Stimulated activated CD4-positive, alpha-beta T cell treated with anti-CD3 and anti-CD28 coated beads, Interleukin-15, amount 100 ng/mL, for 24 hours (primary cell): ENCODE data around the gene RS1.

ENCODE experiments used
- DNase-seq: peaks from one replicate; pipeline ENCODE4 v3.0.0-alpha.2; 2020

Gene RS1

DNA sequence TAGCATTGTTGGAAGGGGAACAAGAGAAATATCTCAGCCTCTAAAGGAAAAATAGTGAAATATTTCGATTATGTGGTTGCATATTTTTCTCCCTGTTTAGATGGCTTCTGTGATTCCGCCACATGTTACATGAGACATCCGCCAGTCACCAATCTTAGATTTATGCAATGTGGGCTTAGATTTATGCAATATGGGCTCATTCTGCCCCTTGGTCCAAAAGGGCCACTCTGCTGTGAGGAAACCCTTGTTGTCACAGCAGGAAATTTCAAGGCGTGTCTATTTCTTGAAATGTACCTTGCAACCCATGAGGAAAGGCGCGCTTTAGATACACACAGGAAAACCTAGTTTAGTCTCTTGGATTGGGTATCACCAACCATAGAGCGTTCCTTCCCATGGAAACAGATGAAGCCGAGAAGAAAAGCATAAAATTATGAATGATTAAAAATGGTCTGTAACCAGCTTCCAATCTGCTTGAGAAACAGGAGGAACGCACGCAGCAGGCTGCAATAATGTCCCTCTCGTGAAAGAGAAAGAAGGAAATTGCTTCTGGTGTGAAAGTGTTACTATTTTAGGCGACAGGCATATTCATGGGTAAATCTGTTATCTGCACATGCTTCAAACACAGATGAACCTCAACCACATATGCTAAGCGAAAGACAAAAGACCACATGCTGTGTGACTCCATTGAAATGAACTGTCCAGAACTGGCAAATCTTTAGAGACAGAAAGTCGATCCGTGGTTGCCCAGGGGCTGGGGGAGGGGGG is 3.7 kb downstream of the RS1 start:
- DNase-seq = no peak

- no peak for DNase-seq
These were observed 5.3 kb downstream of the RS1 start for GRCh38 chrX:18666614-18667013.

DNA sequence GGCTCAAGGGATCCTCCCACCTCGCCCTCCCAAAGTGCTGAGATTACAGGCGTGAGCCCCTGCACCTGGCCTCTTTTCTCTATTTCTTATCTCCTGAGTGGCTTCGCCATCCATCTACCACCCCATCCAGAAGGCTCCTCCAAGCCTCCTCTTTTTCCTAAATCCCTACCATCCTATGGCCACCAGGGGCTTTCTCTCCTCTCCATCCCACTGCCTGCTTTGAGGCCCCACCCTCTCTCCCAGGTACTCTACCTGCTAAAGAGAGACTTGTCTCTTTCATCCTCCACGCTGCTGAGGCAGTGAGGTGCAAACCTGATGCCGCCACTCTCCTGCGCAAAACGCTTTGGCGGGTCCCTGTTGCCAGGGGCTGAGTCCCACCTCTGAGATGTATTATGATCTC is 7.0 kb downstream of the RS1 start:
- DNase-seq = no peak

GRCh38 chrX:18661273-18661672 is 10.6 kb downstream of the RS1 start:
- DNase-seq = no peak

DNA sequence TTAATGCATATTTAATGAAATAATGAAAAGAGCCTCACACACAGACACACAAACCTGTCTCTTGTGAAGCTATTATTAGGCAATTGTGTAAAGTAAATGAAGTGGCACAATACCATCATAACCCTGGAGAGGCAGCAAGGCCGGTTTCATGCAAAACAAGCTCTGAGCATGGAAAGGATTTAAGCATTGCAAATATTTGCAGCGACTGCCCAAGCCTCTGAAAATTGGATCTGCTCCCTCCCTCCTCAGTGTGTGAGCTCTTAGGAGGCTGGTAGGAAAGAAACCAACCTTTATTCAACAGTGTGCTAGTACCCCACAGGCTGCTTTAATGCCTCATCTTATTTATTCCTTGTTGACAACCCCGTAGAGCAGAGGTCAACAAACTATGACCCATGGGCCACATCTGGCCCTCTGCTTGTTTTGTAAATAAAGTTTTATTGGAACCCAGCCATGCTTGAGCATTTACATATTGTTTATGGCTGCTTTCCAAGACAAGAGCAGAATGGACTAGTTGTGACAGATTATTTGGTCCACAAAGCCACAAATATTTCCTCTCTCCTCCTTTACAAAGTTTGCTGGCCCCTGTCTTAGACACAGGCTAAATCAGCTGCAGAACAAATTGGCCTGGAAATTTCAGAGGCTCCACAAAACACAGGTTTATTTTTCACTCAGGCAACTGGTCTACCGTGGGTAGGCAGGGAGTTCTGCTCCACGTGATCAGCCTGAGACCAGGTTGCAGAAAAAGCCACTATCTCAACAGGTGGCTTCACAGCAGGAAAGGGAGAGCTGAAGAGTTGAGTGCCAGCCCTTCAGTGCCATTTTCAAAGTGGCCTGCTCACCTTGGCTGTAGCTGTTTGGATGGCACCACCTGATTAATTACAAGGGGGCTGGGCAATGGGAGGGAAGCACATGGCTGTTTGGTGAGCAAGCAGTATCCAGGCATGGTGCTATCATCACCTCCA is 16.8 kb downstream of the RS1 start:
- DNase-seq = no peak

GRCh38 chrX:18652636-18653035 is 19.3 kb downstream of the RS1 start:
- no peak for DNase-seq

DNA sequence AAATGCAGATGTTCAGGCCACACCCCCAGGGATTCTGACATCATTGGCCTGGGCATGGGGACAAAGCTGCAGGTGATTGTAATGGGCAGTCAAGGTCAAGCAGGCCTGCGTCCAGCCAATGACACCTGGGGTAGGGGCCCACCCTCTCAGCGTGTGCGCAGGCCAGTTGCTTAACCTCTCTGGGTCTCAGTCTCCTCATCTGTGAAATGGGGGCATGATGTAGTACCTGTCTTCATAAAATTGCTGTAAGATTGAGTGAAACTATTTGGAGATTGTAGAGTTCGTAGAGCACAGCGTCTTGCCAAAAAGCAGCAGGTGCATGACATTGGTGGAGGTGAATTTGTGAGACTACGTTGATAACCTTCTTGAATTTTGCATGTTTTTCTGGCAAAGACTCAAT is 21.2 kb downstream of the RS1 start:
- no peak for DNase-seq

DNA sequence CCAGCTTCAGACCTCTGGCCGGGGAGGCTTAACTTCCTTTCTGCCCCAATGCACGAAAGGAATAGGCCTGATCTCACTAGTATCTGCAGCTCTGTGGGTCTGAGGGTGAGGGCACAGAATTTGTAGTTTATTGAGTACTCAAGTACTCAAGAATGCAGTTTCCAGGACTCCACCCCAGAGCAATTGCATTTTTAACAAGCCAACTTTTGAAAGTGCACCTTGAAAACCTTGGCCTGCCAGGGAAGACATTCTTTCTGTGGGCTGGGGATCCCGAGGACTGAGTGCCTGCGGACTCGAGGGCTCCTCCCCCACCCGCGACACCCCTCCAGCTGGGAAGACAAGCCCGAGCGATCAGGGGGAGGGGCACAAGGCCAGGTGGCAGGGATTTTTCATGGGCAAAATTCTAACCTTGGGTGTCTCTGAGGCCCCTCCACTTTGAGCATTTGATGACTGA is 22.4 kb downstream of the RS1 start:
- DNase-seq = no peak

DNA sequence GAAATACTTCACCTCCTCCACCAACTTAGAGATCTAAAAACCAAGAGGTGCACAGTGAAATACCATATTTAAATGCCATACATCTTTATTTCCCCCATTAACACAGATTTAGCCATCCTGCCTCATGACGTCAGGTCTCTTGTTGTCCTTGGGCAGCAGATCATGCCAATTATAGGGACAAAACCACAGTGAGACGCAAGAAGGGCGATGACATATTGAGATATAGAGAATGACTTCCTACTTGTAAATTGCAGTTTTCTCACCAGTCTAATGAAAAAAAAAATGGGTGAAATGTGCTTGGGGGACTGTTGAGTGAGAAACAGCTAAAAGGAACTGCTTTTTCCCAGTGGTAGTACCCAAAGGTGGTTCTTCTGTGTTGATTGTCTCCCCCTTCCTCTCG is 24.3 kb downstream of the RS1 start:
- no peak for DNase-seq

- no peak for DNase-seq
These were observed 28.1 kb downstream of the RS1 start for GRCh38 chrX:18643853-18644252.

DNA sequence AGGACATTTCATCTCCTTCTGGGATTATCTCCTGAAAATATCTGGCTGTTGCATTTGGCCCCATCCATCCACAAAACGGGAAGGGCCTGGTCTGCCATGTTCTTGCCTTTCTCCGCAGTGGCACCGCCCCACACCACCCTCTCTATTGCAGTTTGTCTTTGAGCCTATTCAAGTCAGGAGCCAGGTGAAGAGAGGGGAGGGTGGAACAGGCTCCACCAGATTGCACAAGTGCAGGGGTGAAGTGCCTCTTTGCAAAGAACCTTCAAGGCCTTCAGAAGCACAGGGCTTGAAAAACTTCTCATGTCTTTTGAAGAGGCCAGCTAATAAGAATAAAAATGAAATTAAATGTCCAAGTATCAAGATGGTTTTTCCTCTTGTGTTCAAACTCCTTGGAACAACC is 28.7 kb downstream of the RS1 start:
- no peak for DNase-seq

- DNase-seq = no peak
These were observed 31.2 kb downstream of the RS1 start for GRCh38 chrX:18640686-18641085.

DNA sequence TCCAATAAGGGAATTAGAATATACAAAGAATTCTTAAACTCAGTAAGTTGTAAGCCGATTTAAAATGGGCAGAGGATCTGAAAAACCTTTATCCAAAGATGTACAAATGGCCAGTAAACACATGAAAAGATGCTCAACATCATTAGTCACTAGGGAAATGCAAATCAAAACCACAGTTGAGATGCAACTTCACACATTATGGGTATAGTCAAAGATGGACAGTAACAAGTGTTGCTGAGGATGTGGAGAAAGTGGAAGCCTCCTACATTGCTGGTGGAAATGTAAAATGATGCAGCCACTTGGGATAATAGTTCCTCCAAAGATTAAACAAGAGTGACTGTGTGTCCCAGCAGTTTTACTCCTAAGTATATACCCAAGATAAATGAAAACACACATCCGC is 32.6 kb downstream of the RS1 start:
- DNase-seq = no peak

DNA sequence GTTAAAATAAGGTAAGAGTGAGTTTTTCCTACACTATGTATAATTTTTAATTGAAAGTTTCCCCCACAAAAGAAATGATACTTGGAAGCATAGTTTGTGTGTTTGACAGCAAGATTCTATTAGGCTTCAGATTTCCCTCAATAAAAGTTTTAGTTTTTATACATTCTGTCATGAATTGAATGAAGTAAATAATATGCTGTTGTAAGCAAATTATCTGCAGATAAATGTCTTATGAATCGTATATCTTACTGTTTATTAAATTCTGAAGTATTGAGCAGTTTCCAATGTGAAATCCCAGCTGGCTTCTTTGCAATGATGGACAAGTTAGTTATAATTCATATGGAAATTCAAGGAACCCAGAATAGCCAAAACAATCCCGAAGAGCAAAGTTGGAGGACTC is 33.5 kb downstream of the RS1 start:
- DNase-seq = no peak

DNA sequence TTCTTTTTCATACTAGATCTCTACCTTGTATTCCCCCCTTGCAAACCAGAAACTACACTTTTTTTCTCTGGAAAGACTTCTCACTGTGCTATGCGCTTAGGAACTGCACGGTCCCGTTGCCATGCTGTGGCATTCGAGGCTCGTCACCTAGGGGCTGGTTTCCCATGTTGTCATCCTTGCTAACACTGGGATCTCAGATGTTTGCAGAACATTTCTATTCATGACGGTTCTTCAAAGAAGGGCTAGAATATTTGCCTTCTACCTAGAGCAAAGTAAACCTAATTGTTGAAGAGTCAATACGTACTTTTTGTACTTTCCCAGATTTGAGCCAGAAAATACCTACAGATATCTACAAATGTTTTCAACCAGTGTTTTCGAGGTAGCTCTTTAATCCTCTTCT is 41.0 kb downstream of the RS1 start:
- no peak for DNase-seq

DNA sequence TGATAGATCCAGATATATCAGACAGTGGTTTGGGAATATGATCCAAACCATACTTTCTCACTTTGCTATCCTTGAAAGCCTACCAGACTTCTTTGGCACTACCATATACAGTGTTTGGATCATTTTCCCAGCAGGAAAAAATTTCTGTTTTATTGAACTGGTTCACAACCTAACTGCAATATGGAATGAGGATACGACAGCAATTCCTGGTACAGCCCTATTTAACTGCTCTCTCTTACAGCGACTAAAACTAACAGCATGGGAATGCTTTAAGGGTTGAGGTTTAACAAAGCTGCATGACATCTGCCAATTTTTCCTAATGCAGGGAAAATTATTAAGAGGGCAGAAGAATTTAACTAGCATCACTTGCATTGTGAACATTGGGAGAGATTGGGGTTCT is 47.3 kb downstream of the RS1 start:
- DNase-seq = no peak

- DNase-seq = no peak
These were observed 51.6 kb downstream of the RS1 start for GRCh38 chrX:18620349-18620748.

GRCh38 chrX:18619288-18619687 is 52.6 kb downstream of the RS1 start:
- DNase-seq = no peak

- DNase-seq = no peak
These were observed 54.5 kb downstream of the RS1 start for GRCh38 chrX:18617407-18617750.

DNA sequence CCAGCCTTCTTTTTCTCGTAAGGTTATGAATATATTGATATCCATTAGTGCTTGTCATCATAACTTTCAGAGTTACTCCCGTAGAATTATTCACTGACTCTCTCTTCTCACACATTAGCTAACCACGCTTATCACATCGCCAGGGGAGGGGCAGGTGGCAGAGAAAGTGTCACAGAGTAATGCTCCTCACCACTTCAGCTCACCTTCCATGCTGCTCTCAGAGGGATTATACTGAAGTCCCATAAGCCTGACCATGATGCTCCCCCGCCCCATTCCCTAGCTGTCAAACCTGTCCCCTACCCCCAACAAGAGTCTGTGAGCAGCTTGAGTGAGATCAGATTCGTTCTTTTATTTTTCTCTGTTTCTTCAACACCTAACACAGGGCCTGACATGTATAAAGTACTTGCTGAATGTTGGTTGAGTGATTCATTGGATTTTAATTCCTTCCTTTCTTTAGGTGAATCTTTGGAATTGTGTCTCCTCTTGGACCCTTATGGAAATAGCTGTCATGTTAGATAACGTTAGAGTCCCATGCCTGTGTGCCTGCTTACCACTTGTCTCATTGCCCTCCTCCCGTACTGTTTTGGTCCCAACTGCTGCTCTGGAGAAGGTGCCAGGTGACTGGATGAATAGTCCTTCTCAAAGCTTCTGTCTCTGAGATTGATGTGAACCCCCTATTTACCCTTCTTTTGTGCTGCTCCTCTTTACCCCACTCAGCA is 55.1 kb downstream of the RS1 start:
- no peak for DNase-seq

GRCh38 chrX:18613930-18614639 is 57.8 kb downstream of the RS1 start:
- DNase-seq = no peak

DNA sequence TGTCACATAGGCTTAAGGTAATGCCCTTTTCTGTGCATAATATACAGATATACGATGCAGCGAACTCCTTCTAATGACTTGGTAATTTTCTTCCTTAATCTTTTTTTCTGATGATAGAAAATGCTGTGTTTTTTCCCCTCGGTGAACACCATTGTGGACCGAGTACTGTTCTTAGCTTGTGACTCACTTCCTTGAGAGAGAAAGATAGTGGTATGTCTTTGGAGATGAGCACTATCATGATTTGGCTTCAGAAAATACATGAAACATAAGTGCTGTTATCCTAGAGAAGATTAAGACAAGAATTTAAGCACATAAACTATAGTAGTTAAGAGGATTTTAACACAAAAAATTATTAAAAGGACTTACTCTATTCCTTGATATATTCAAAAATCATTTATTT is 63.9 kb downstream of the RS1 start:
- DNase-seq = no peak

DNA sequence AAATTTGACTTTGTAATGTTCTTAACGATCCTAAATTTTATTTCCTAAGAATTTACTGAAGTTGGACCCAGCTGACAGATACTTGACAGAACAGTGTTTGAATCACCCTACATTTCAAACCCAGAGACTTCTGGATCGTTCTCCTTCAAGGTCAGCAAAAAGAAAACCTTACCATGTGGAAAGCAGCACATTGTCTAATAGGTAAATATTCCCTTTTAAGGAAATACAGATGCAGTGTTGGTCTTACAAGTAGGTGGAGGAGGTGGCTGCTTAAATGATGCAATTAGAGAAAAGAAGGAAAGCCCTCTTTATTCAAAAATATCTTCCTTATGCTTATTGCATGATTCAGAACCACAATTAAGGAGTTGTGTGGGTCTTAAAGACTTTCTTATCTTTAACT is 73.5 kb downstream of the RS1 start:
- no peak for DNase-seq
